ENCODE measurements around the gene SSBP2.

SSBP2 gene

DNA sequence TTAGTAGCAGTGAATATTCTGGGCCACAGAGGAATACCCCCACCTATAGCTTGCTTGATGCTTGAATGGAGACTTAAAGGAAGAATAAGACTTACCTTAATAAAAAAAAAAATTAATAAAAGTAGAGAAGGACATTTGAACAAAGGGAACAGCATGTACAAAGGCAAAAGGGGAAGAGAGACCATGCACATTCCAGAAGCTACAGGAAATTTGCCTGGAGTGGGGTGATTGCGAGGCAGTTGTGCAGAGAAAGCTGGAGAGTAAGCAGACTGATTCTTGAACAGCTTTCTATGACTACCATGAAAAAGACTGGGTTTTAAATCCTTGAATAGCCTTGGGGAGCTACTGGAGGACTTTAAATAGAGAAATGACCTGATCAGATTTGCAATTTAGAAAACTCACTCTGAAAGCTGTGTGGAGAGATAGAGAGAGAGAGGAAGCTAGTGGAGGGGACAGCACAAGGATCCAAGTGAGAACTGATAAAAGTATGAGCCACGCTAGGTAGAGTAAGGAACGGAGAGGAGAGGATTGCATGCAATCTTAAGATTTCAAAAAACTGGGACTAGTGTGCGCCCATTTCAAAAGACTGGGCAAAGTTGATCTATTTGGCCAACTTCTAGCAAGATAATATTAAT is 12.5 kb upstream of the SSBP2 start:
- no peak for DNase-seq

GRCh38 chr5:81762853-81763252 is 12.0 kb upstream of the SSBP2 start:
- DNase-seq: no peak

- no peak for DNase-seq
These were observed 11.5 kb upstream of the SSBP2 start for GRCh38 chr5:81762401-81762800.

GRCh38 chr5:81761970-81762369 is 11.1 kb upstream of the SSBP2 start:
- DNase-seq: no peak

DNA sequence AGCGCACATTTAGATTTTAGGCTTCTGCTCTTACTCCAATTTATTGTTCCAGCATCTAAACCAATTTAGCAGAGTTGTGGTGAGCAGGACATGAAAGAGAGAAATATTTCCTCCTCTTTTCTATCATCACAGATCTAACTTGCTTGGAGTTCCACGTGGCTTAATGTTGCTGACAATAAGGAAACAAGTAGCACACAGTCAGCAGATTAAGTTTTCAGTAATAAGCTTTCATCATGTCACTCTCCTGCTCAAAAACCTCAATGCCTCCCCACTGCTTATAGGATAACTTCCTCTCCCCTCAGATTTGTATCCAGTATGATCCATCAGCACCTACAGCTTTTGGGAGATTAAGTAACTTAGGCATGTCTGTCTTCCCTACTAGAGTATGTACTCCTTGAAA is 10.4 kb upstream of the SSBP2 start:
- DNase-seq: no peak

- DNase-seq: no peak
These were observed 9.6 kb upstream of the SSBP2 start for GRCh38 chr5:81760521-81760920.

DNA sequence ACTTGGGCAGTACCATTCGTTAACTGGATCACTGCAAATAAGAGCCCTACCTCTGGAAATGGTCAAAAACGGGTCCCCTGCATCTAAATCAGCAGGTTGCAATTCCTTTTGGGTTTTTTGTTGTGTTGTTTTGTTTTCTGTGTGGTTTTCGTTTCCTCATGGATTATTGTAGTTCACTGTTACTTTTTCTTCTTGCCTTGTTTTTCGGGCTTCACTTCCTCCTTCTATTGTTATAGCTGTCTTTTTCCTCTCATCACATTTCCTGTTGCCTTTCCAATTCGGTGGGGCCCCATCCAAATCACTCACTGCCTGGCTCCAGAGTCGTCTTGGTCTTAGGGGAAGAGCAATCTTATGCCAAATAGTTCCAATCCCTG is 8.7 kb upstream of the SSBP2 start:
- DNase-seq: peak; percentile 3

GRCh38 chr5:81757404-81757803 is 6.5 kb upstream of the SSBP2 start:
- DNase-seq: no peak

GRCh38 chr5:81756016-81756415 is 5.1 kb upstream of the SSBP2 start:
- DNase-seq: no peak

GRCh38 chr5:81755320-81755719 is 4.4 kb upstream of the SSBP2 start:
- no peak for DNase-seq

GRCh38 chr5:81754621-81755020 is 3.7 kb upstream of the SSBP2 start:
- no peak for DNase-seq

GRCh38 chr5:81753429-81753828 is 2.5 kb upstream of the SSBP2 start:
- no peak for DNase-seq

GRCh38 chr5:81752644-81752963 is 1.7 kb upstream of the SSBP2 start:
- DNase-seq: no peak

GRCh38 chr5:81751836-81752643 is 1.1 kb upstream of the SSBP2 start:
- DNase-seq: no peak

- DNase-seq: no peak
These were observed 439 bp downstream of the SSBP2 start for GRCh38 chr5:81750308-81751008.

DNA sequence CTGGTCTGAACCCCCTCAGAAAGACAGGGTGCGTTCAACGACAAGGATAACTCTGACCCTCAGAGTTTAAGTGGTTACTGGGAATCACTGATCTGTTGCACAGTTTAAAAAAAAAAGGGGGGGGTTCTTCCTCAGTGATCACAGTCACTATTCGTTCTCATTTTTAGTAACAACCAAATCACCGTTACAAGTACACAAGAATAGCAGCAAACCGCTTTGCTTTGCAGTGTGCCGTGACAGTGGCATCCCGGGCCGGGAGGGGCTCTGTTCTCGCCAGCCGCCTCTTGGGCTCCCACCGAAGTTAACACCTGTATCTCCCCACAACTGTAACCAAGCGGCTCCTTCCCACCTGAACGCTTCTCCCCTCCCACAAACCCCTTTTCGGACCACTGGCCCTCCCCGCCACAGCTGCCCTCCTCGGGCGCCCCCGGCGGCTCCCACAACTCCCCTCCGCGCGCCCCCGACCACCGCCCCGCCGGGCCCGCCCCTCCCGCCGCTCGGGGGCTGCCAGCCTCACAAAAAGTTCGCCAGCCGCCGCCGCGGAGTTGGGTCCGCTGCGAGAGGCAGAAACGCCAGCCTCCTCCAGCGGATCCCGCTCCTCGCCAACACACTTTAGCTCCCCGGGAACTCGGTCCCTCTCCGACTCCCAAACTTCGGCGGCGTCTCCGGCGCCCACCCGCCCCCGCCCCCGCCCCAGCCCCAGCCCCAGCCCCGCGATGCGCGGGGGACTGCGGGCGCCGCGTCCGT is 1.2 kb downstream of the SSBP2 start:
- DNase-seq: no peak

GRCh38 chr5:81749192-81749560 is 1.7 kb downstream of the SSBP2 start:
- no peak for DNase-seq

GRCh38 chr5:81748556-81748955 is 2.3 kb downstream of the SSBP2 start:
- no peak for DNase-seq

DNA sequence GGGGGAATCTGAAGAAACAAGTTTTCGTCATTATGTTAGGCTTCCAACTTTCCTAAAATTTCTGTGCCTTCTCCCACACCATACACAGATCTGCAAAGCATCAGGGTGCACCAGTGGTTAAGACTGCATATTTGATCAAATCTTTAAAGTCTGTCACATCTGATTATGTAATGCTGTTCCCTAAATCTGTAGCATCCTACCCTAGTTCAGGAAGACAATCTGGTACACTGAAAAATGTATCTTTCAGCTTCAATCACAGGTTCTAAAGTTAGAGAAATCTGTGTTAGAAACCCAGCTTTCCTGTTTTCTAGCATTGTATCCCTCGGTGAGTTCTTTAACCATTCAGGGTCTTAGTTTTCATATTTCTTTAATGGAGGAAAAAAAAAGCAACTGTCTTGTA is 3.9 kb downstream of the SSBP2 start:
- no peak for DNase-seq

GRCh38 chr5:81740758-81741157 is 10.1 kb downstream of the SSBP2 start:
- DNase-seq: no peak

- DNase-seq: no peak
These were observed 11.6 kb downstream of the SSBP2 start for GRCh38 chr5:81739291-81739690.

GRCh38 chr5:81729276-81729675 is 21.6 kb downstream of the SSBP2 start:
- DNase-seq: no peak

GRCh38 chr5:81728301-81728700 is 22.6 kb downstream of the SSBP2 start:
- no peak for DNase-seq

- no peak for DNase-seq
These were observed 24.6 kb downstream of the SSBP2 start for GRCh38 chr5:81726297-81726696.

All from SIG-M5 (cell line).